T47D (cell line): ENCODE data around the gene DCDC1.

Source experiments
- DNase-seq, 2 experiments: peaks; one replicate each; pipeline versions ENCODE4 v3.0.0 to v3.0.0-alpha.2; 2011 to 2012; ENCODE audit warnings: low read depth in 1 of 2, low spot score in 1 of 2
- JUND ChIP-seq: IDR thresholded peaks from 2 replicates; pipeline ENCODE4 v1.6.1; 2012; ENCODE audit warnings: low read depth
- in situ Hi-C: cut with HindIII; loops from 2 replicates; pipeline ENCODE4 v1.10.0; 2016; ENCODE audit warnings: low sequenced_read_pairs, low pct_unique_long_range_greater_than_20kb

Gene DCDC1

DNA sequence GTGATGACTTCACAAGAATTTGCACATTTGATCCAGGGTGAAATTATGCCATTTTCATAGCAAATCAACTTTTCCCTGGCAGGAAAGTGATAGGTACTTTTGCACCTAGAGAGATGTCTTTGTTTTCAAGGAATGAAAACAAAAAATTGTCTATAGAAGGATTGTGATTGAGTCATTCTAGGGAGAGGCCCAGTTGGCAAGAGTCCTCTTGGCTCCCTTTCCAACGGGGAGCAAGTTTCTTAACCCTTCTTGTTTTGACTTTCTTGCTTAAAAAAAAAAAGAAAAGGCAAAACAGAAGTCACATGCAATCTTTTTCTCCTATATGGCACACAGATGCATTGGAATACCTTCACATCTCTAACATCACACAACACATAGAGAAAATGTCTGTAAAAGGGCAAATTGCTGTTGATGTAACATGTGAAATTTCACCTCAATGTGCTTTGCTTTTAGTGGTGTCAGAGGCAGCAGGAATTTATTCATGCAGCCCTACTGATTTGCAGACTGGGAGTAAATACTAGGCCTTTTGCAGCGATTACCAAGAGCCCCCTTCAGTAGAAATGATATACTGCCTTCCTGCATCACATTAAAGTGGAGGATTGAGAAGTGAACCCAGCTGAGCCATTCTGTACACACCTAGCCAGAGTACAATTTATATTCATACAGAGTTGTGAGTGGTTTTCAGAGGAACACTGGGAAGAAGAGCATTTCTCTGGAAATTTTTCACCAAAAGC, 492.7 kb downstream of the DCDC1 start:
- TF ChIP-seq JUND, result no peak
- no peak for DNase-seq
- in situ Hi-C loops, result no loop called here

DNA sequence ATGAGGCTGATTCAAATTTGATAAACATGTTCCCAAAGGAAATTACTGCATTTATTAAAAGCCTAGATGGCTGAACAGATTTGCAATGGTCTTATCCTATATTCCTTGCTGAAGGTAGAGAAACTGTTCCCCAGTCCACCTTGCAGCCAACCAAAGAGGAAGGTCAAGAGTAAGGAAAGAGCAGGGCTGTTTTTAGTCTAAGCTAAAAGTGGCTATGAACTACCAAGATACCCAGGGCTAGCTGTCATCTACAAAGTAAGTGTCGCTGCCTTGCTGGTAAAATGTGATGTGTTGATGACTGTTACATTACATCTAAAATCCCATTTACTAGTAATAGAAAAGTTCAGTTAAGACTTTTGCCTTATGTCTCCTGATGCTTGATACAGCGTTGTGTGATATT, 493.3 kb downstream of the DCDC1 start:
- DNase-seq, result no peak
- in situ Hi-C loops, result no loop called here
- TF ChIP-seq JUND, result no peak

GRCh38 chr11:30875806-30876205, 493.7 kb downstream of the DCDC1 start:
- in situ Hi-C loops, result no loop called here
- TF ChIP-seq JUND, result no peak

DNA sequence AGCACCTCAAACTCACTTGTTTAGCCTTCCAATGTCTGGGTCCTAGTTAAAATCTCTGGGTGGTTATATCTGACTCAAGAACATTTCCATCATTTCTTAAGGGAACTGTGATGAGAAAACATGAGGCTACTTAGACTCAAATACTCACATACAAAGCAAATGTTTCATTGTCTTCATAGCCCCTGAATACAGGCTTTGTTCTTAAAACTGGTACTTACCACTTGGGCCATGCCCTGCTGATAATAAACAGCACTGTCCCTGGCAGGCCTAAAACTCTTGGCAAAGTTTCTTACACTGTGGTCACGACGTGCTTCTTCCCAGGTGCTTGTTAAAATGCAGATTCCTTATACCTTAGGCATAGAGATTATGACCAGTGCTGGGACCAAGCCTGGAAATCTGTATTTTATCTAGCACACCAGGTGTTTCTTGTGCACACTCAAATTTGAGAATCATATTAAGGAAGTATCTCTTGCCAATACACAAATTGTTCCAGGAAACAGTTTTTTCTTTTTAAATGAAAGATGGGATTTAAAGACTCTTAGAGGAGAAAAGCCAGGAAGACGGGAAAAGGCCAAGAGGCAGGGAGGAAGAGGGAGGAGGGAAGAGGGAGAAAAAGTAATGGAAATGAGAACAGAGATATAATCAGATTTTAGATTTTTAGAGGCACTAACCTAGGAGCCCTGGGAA, 495.5 kb downstream of the DCDC1 start:
- in situ Hi-C loops, result no loop called here

More at GRCh38 chr11:30875806-30876205, 493.7 kb downstream of the DCDC1 start:
- DNase-seq, result no peak

DNA sequence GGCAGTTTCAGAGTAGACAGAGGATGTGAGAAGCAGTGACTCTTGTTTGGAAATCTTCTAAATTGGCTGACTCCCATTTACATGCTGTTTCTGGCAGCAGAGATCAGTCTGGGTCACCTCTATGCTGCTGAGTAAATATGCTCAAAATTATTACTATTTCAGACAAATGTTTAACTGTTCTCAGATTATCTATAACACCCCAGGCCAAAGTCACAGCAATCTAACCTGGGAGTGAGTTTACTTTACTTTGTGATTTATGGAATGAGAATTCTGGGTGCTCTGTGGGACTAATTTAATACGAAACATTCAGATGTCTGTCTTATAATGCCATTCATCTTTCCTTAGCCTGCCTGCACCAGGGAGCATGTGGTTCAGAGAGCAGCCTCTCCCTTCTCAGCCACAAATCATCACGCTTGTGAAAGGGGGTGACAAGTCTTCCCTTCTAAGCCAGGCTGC, 500.9 kb downstream of the DCDC1 start:
- in situ Hi-C loops, result no loop called here
- DNase-seq, result peak in 1 of 2 experiments; percentile 7

More for the DNA sequence above, 495.5 kb downstream of the DCDC1 start:
- no peak for DNase-seq
- TF ChIP-seq JUND, result no peak

GRCh38 chr11:30863209-30863608, 506.3 kb downstream of the DCDC1 start:
- in situ Hi-C loops, result no loop called here
- TF ChIP-seq JUND, result no peak
- no peak for DNase-seq

More for the DNA sequence above, 500.9 kb downstream of the DCDC1 start:
- TF ChIP-seq JUND, result no peak

DNA sequence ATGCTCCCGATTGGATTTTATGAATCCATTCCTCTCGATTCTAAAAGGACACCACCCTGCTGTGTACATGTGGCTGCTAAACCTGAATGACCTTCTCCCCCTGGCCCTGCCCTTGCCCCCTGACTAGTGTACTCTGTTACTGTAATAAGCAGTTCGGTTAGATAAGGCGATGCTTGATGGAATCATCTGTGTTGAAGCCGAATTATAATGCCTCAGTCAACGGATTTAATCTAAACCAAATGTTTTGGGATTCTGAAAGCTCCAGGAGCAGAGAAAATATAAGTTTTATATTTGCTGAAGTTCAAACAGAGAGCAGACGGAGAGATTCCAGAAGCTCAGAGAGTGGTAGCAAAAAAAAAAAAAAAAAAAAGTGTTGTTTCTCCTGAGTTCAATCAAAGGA, 508.0 kb downstream of the DCDC1 start:
- TF ChIP-seq JUND, result no peak
- in situ Hi-C loops, result no loop called here
- no peak for DNase-seq

DNA sequence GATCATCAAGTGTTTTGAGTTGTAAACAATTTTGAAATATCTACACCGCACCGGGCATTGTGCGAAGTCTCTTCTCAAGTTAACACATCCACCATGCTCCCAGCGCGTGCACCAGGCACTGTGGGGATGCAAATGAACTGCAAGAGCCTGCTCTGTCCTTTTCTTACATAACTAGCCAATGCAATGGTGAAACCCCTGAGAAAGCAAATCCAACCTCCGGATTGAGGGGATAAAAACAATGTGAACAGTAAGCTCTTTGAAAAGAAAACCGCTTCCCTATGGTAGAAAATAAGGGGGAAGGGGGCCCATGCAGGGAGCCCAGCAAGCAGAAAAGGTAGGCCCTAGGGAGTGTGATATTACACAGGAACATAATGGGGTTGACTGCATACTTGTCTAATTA, 508.5 kb downstream of the DCDC1 start:
- in situ Hi-C loops, result no loop called here
- TF ChIP-seq JUND, result no peak
- DNase-seq, result no peak

GRCh38 chr11:30860146-30860545, 509.4 kb downstream of the DCDC1 start:
- DNase-seq, result no peak
- no peak for TF ChIP-seq JUND
- in situ Hi-C loops, result no loop called here

GRCh38 chr11:30859669-30860068, 509.9 kb downstream of the DCDC1 start:
- in situ Hi-C loops, result no loop called here

DNA sequence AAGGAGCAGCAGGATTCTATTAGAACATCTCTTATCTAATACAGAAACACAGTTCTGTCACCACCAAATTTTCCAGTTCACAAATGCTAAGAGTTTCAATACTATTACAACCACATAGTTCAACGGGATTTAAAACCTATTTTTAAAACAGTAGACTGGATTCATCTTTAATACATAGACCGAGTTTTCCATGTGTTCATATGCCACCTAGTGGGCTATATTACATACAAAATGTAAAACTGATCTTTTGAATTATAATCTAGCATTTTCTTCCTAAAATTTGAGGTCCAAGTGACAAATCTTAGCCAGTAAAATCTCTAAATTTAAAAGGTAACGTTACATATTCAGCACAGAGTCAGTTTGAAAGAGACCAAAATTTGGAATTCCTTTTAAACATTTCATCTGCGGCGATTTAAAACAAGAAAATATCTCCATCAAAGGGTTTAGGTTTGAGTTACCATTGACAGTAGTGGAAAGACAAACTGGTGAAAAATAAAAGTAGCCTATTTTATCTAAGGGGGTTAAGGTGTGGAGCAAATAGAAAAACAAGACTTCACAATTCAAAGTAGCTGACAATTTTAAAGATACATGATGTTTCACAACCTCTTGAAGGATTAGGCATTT, 514.0 kb downstream of the DCDC1 start:
- in situ Hi-C loops, result no loop called here
- TF ChIP-seq JUND, result no peak
- peak; percentile 35 to 45 for DNase-seq

More at GRCh38 chr11:30859669-30860068, 509.9 kb downstream of the DCDC1 start:
- no peak for TF ChIP-seq JUND
- no peak for DNase-seq

DNA sequence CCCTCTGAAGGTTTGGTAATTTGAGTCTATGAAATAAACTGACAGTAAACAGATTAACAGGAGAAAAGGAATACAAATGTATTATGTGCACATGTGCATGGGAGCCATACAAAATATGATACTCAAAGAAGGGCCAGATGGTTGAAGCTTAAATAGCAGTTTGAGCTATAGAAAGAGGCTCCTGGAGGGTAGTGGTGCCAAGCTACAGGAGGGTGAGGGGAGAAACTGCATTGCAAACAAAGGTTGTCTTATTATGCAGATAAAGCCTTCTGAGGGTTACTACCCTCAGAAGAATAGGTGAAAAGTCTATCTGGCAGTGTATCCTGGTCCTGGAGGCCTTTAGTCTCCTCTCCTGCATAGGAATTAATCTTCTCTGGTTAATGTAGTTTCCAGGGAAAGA, 516.1 kb downstream of the DCDC1 start:
- DNase-seq, result no peak
- TF ChIP-seq JUND, result no peak
- in situ Hi-C loops, result no loop called here

DNA sequence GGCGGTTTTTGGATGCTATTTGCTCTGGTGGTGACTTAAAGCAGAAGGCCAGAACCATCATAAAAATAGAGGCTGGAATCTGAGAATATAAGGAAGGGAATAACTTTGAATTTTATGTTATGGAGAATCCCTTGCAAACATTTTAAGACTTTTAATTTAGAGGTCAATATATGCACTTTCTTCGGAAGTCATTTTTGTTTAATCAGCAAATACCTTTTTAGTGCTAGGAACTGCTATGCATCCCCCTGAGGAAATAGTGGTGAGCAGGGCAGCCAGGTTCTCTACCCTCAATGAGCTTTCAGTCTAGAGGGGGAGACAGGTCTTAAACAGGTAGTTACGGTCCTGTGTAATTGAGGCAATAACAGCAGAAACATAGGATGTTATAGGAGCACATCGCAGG, 516.9 kb downstream of the DCDC1 start:
- in situ Hi-C loops, result no loop called here
- TF ChIP-seq JUND, result no peak
- DNase-seq, result no peak

GRCh38 chr11:30852091-30852490, 517.4 kb downstream of the DCDC1 start:
- no peak for DNase-seq
- no peak for TF ChIP-seq JUND
- in situ Hi-C loops, result no loop called here
